Measurements from ENCODE around the gene UBE2U.

DNA sequence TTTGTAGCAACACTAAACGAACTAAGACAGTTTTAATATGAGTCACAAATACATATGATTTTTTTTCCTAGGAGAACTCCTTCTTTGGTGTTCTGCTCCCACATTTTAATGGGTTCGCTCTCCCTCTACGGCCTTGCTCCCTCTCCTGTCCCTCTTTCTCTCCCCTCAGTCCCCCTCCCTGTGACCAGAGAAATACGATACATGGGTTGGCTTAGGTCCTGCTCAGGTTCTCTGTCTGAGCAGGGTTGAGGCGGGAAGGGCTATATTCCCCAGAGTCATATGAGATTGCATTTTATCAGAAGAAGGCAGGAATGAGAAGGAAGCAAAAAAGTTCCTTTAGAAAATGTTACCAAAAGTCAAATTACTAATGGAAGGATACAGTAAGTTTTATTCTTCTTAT, 44.6 kb downstream of the UBE2U start:
- TF ChIP-seq CTCF (IDR thresholded peaks at IDR 0.05; ENCODE audit: low read depth, low read length, poor library complexity, severe bottlenecking) (no peak), EZH2phosphoT487 (IDR thresholded peaks at IDR 0.05; ENCODE audit: borderline replicate concordance, low read length) (no peak)
